GM19395 (cell line): ENCODE results near the gene CLMP.

ENCODE experiments used
- ATAC-seq: cut with Tn5 transposase; IDR thresholded peaks from one replicate; pipeline ENCODE4 v1.9.1; 2021; ENCODE audit warnings: mild to moderate bottlenecking, moderate library complexity; ENCODE audit not compliant: unreplicated experiment

Gene CLMP

DNA sequence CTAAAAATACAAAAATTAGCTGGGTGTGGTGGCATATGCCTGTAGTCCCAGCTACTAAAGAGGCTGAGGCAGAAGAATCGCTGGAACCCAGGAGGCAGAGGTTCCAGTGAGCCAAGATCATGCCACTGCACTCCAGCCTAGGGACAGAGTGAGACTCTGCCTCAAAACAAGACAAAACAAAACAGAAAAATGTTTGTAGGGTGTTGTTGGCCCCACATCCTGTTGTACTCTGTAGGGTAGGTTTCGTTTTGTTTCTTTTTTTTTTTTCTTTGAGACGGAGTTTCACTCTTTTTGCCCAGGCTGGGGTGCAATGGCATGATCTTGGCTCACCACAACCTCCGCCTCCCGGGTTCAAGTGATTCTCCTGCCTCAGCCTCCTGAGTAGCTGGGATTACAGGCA is 107.4 kb downstream of the CLMP start:
- ATAC-seq = peak; percentile 98

- no peak for ATAC-seq
Observed at GRCh38 chr11:123086305-123086704, 108.7 kb downstream of the CLMP start.

- no peak for ATAC-seq
Observed at GRCh38 chr11:123085497-123085896, 109.6 kb downstream of the CLMP start.

GRCh38 chr11:123084454-123084853 is 110.6 kb downstream of the CLMP start:
- no peak for ATAC-seq

- no peak for ATAC-seq
Observed at GRCh38 chr11:123083623-123084029, 111.4 kb downstream of the CLMP start.

DNA sequence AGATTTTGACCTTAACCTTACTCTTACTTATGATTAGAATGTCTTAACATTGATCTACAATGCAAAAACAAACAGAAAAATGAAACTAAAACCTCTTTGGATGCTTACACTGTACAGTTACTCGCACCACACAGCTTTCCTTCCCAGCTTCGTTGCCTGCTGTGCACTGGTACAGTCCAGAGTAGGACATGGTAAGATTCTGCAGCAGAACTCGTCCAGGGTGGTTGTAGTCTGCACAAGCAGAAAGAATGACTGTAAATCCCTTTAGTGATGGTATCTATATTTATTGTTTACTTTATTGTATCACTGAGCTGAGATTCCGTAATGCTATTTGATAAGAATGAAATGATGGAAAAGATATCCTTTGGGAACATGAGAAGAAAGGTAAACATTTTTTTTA is 112.1 kb downstream of the CLMP start:
- ATAC-seq = no peak

DNA sequence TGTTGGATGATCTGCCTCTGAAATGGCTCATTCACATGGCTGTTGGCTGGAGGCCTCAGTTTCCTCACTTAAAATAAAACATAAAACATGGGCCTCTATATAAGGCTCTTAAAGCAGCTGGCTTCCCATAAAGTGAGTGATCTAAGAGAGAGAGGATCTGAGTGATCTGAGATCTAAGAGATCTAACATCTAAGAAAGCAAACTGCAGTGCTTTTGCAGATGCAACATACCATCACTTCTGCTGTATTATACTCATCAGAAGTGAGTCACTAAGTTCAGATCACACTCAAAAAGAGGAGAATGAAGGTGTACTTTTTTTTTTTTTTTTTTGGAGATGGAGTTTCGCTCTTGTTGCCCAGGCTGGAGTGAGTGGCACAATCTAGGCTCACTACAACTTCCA is 115.0 kb downstream of the CLMP start:
- no peak for ATAC-seq

- no peak for ATAC-seq
Observed at GRCh38 chr11:123076484-123076883, 118.6 kb downstream of the CLMP start.

GRCh38 chr11:123073343-123074057 is 121.5 kb downstream of the CLMP start:
- ATAC-seq = no peak

- ATAC-seq = no peak
Observed at GRCh38 chr11:123072762-123073161, 122.3 kb downstream of the CLMP start.

DNA sequence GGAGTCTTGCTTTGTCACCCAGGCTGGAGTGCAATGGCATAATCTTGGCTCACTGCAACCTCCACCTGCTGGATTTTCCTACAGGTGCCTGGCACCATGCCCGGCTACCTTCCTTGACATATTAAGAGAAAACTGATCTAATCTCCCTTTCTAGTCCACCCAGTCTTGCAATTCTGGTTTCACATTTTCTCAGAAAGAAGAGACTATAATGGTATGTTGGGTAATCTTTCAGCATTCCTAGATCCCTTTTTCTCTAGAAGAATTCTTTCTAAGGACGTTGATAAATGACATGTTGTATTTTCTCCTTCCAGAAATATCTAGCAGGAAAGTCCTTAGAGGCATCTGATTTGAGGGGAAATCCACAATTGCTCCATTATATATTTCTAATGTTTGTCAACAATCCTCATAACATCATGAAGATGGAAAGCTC is 122.7 kb downstream of the CLMP start:
- no peak for ATAC-seq

DNA sequence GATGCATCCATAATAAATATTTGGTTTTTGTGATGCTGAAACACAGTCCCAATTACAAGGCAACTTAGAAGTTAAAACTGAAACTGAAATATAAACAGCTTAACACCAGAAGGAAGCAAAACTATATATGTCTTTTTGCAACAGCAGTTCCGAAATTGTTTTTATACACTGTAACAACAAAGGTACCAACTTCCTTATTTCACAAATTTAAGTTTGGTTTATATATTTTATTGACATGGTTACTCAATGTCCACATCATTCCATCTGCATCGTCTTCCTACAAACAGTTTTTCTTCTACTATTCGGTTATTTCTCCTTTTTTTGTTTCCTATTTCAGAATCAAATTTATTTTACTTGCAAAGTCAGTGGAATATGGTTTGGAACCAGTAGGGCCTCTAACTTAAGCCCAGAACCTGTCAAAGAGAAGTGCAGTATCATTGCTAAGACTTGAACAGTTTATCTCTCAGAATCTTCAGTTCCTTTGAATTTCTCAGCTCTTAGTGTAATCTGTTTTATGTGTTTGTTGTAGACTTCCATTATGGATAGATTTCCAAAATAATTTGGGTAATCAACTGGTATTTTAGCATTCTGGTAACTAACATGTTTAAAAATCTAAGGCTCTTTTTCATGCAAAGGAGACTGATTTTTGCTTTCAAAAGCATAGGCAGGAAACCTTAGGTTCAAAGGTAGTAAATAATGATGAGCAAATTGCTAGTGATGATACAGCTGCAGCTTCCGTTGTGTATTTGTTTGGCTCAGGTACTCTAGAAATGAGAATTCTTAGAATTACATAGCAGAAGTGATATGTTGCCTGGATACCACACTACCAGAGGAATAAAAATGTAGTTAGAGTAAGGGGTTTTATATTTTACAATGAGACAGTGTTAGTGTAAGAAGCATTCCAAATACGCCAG is 124.9 kb downstream of the CLMP start:
- ATAC-seq = peak; percentile 73

GRCh38 chr11:123065621-123066020 is 129.4 kb downstream of the CLMP start:
- no peak for ATAC-seq

- no peak for ATAC-seq
Observed at GRCh38 chr11:123063826-123064657, 131.0 kb downstream of the CLMP start.

DNA sequence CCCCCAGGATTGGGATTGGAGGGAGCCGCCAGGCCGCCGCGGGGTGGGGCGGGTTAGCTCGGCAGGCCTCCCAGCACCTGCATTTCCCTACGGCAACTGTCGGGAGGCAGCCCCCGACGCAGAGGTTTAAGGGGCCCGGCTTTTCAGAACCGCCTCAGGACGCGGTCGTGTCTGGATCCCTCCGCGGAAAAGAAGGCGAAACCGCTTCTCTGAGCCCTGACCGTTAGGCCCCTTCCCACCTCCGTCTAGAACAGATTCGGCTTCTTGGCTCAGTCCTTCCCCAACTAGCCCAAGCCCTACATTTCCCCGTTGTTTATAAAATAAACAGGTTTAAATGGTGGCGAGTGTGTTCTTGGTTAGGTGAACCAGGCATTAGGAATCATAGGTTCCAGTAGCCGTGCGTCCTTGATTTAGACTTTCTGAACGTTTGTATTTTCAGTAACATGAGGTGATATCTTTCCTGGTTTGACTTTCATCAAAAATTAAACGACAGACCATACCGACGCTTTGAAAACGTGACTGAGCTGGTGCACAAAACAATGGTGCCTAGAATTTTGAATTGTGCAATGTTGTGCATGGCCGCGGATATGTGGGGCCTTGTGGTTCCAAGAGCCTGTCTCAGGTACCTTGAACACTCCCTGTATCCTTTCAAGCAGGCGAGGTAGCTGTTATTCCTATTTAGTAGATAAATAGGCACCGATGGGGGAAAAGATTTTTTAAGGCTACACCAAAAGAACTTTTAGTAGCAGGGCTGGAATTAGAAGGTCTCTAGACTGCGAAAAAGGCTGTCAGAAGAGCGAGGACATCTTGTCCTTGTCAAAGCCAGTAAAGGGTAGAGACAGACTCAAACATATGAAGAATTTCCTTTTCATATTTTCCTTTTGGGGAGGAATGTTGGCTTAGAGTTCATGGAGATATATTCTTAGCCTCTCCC is 131.9 kb downstream of the CLMP start:
- peak; percentile 0 for ATAC-seq

DNA sequence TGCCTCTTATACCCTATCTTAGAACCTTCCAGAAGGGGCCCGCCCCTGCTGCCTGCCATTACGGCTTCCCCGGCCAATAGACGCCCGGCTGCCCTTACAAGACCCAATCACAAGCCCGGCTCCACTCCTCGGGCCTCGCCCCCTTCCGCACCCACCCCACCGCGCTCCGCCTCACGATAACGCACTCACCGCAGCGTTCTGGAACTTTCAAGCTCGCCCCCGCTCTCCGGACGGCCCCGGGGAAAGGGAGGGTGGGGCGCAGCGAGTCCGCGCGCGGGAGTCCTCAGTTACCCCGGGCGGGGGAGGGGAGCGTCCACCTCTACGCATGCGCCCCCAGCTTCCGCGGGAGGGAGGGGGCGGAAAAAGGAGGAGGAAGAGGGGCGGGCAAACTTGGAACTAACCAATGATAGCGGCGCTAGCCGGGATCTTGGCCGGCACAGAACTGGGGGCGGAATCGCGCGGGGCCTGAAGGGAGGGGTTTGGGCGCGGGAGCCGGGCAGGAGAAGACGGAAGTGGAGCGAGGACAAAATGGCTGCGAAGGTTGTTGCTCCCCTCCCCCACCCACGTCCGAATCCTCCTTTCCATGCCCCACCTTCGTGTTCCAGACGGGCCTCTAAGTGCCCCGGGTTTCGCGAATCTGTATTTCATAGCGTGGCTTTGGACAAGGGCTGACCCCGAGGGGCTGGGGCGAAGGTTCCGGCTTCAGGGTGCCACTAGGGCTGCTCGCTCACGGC is 132.7 kb downstream of the CLMP start:
- ATAC-seq = peak; percentile 89

DNA sequence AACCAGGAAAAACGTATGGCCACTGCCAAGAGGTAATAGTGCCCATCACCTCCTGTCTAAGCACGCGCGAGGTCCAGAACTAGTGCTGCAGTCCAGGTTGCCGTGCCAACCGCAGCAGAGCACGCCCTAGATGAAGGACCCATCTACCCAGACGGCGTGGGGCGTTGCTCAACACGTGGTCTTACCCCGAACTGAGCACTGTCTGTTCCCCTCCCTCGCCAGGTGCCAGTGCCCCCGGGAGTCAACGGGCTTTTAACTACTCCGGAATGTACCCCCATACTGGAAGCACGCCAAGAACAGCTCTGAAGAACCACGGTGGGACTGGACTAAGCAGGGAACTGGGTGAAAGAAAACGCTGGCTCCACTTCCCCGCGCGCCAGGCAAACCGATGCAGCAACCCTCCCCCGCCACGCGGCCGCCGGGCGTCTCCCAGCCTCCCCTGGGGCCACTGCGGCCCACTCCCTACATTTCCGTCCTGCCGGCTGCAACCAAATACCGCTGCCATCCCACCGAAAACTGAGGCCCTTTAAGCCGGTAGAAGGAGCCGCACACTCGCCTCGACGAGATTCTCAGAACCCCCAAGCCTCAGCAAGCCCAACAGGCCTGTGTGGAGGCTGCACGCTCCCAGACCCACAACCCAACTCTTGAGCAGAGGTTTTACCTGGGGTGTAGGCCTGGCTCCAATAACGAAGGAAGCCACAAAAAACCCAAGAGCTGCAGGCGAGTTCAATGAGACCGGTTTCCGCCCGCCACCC is 133.5 kb downstream of the CLMP start, which contains the start of gene HSPA8:
Gene HSPA8, minus strand, starts transcription at position 734 of the 755 bp plus-strand sequence. CDS start 812 bp downstream, outside the sequence.
- ATAC-seq = peak; percentile 10

DNA sequence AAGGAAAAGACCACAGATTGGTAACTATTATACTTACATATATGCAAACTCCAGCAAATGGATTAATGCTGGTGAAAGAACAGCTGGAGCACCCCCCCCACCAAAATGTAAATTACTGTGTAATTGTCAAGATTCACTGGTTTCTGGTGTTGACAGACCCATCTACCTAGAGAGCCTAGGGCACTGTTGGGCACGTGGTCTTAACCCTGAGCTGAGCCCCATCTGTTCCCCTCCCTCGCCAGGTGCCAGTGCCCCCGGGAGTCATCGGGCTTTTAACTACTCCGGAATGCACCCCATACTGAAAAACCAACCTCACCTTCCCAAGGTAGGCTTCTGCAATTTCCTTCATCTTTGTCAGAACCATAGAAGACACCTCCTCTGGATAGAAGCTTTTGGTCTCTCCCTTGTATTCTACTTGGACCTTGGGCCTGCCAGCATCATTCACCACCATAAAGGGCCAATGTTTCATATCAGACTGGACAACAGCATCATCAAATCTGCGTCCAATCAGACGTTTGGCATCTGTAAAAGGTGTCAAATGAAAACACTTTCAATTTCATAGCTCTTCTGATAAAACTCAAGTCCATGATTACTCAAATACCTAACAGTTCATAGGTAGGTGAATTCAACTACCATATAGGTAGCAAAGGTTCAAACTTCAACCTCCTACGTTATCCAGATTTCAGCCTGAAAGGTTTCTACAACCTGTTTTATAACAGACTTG is 134.6 kb downstream of the CLMP start:
- ATAC-seq = no peak
